ENCODE results near the gene ZNF837. TPM values are rescaled to one million over a fixed set of nuclear protein-coding genes. Genes with fewer than 3 reads are reported as not detected.

ZNF837 gene
- total and polyA plus RNA-seq, 2 of the 13 experiments (the other 11 are each of a cell fraction or from before 2014, with no cell fraction given) = 0.29 to 1.3 TPM

- TF ChIP-seq MATR3 (CRISPR knock-in tag; IDR thresholded peaks at IDR 0.05) (no peak), ISX (CRISPR knock-in tag; conservative IDR thresholded peaks at IDR 0.05) (0 out of 2 replicates have a peak, but pooled peaks have one; percentile 46), ATAD3A (CRISPR knock-in tag; IDR thresholded peaks at IDR 0.05) (no peak), ZSCAN22 (CRISPR knock-in tag; IDR thresholded peaks at IDR 0.05) (no peak), ZNF382 (CRISPR knock-in tag; IDR thresholded peaks at IDR 0.05; ENCODE audit: borderline replicate concordance) (no peak), NR2F6 (IDR thresholded peaks at IDR 0.05) (no peak), NR2F6 (CRISPR knock-in tag; IDR thresholded peaks at IDR 0.05) (no peak; the same call in 1 of the 2 replicates), ZBTB8A (CRISPR knock-in tag; IDR thresholded peaks at IDR 0.05; ENCODE audit: borderline replicate concordance, low read depth) (no peak), AHDC1 (CRISPR knock-in tag; IDR thresholded peaks at IDR 0.05; ENCODE audit: borderline replicate concordance) (peak; percentile 67; the same call in 1 of the 2 replicates), THAP11 (CRISPR knock-in tag; IDR thresholded peaks at IDR 0.05) (peak; percentile 96), RAD21 (CRISPR knock-in tag; IDR thresholded peaks at IDR 0.05) (0 out of 2 replicates have a peak, but pooled peaks have one; percentile 6), ZBTB38 (CRISPR knock-in tag; IDR thresholded peaks at IDR 0.05) (no peak; the same call in 1 of the 2 replicates), HIC2 (CRISPR knock-in tag; IDR thresholded peaks at IDR 0.05; ENCODE audit: low read depth) (no peak), JUN (CRISPR knock-in tag; IDR thresholded peaks at IDR 0.05) (no peak), PBX3 (CRISPR knock-in tag; IDR thresholded peaks at IDR 0.05; ENCODE audit: borderline replicate concordance) (0 out of 2 replicates have a peak, but pooled peaks have one; percentile 66), HDAC6 (IDR thresholded peaks at IDR 0.05; ENCODE audit: low read depth, low read length) (no peak), CSRNP1 (CRISPR knock-in tag; IDR thresholded peaks at IDR 0.05) (peak; percentile 57), POLR2A (IDR thresholded peaks at IDR 0.05; ENCODE audit: insufficient read depth in 1 of 2, low read depth in 2 of 2, low read length in 2 of 2) (peak; percentile 78 to 93), EZH2 (conservative IDR thresholded peaks at IDR 0.05; ENCODE audit: low read depth, low read length) (no peak), MTA1 (CRISPR knock-in tag; IDR thresholded peaks at IDR 0.05; ENCODE audit: borderline replicate concordance) (0 out of 2 replicates have a peak, but pooled peaks have one; percentile 21), MTF1 (CRISPR knock-in tag; IDR thresholded peaks at IDR 0.05) (no peak; the same call in 1 of the 2 replicates)
These were observed 18.4 kb downstream of the ZNF837 start, which contains the start of gene ZNF497 (continued) for GRCh38 chr19:58362272-58362994.
